WTC11 (cell line): ENCODE data around the gene MRPS18B. TPM values are rescaled to one million over a fixed set of nuclear protein-coding genes. Genes with fewer than 3 reads are reported as not detected.

Experiments
- ATAC-seq: fragments of 200-7000 bp; cut with Tn5 transposase; 2 replicates; pipeline ENCODE4 v1.10.0; 2021; ENCODE audit warnings: mild to moderate bottlenecking, moderate library complexity
- CTCF ChIA-PET: fragments of 300-600 bp; sonication (Branson Sonifier 250); formaldehyde crosslinking; loops from one replicate; lab custom pipeline; 2021; ENCODE audit warnings: antibody characterized with exemption; lab: Charles Lee
- POLR2A ChIA-PET: fragments of 350-600 bp; sonication (Branson Sonifier 250); formaldehyde crosslinking; loops from one replicate; lab custom pipeline; 2021; ENCODE audit warnings: antibody characterized with exemption; lab: Charles Lee
- DNase-seq: peaks from one replicate; pipeline ENCODE4 v3.0.0; 2021; ENCODE audit warnings: low spot score
- H3K27ac Mint-ChIP-seq: 2 replicates; pipeline ENCODE4 v1.8.0; 2021; ENCODE audit warnings: mixed read lengths
- H3K27me3 Mint-ChIP-seq: 2 replicates; pipeline ENCODE4 v1.8.0; 2021; ENCODE audit warnings: low read depth, mild to moderate bottlenecking, moderate library complexity, mixed read lengths
- H3K36me3 Mint-ChIP-seq: 2 replicates; pipeline ENCODE4 v1.8.0; 2021; ENCODE audit warnings: mixed read lengths
- H3K4me1 Mint-ChIP-seq: 2 replicates; pipeline ENCODE4 v1.8.0; 2022; ENCODE audit warnings: mixed read lengths
- H3K4me3 Mint-ChIP-seq: 2 replicates; pipeline ENCODE4 v1.8.0; 2021; ENCODE audit warnings: mild to moderate bottlenecking, moderate library complexity, mixed read lengths
- H3K9me3 Mint-ChIP-seq: 2 replicates; pipeline ENCODE4 v1.8.0; 2021; ENCODE audit warnings: mixed read lengths
- ATF1 ChIP-seq: sonication (generic); formaldehyde crosslinking; IDR thresholded peaks from 2 replicates; pipeline ENCODE4 v1.8.1; 2023; ENCODE audit warnings: mild to moderate bottlenecking, moderate library complexity, missing genetic modification reagents
- CBFB ChIP-seq: sonication (generic); formaldehyde crosslinking; IDR thresholded peaks from 2 replicates; pipeline ENCODE4 v1.8.1; 2022; ENCODE audit warnings: mild to moderate bottlenecking, low read depth, missing genetic modification reagents
- CREB1 ChIP-seq: sonication (generic); formaldehyde crosslinking; IDR thresholded peaks from 2 replicates; pipeline ENCODE4 v1.8.0; 2023; ENCODE audit warnings: mild to moderate bottlenecking, missing genetic modification reagents
- EMX1 ChIP-seq: fragments of 250-450 bp; sonication (Bioruptor Pico); IDR thresholded peaks from 2 replicates; pipeline ENCODE4 v1.8.0; 2021; ENCODE audit warnings: mild to moderate bottlenecking
- ESRRA ChIP-seq: sonication (generic); formaldehyde crosslinking; IDR thresholded peaks from 2 replicates; pipeline ENCODE4 v1.8.1; 2022; ENCODE audit warnings: mild to moderate bottlenecking, missing genetic modification reagents, borderline replicate concordance
- ETV6 ChIP-seq: sonication (generic); formaldehyde crosslinking; IDR thresholded peaks from 2 replicates; pipeline ENCODE4 v1.8.1; 2022; ENCODE audit warnings: mild to moderate bottlenecking, missing genetic modification reagents
- GABPB1 ChIP-seq: sonication (generic); formaldehyde crosslinking; IDR thresholded peaks from 2 replicates; pipeline ENCODE4 v1.8.1; 2023; ENCODE audit warnings: mild to moderate bottlenecking, missing genetic modification reagents
- KAT7 ChIP-seq: sonication (generic); formaldehyde crosslinking; IDR thresholded peaks from 2 replicates; pipeline ENCODE4 v1.8.1; 2023; ENCODE audit warnings: missing genetic modification reagents, mild to moderate bottlenecking, borderline replicate concordance
- NFE2L1 ChIP-seq: sonication (generic); formaldehyde crosslinking; IDR thresholded peaks from 2 replicates; pipeline ENCODE4 v1.8.1; 2023; ENCODE audit warnings: missing genetic modification reagents
- RELA ChIP-seq: sonication (generic); formaldehyde crosslinking; IDR thresholded peaks from 2 replicates; pipeline ENCODE4 v1.8.1; 2022; ENCODE audit warnings: missing genetic modification reagents, mild to moderate bottlenecking, borderline replicate concordance
- SMAD3 ChIP-seq: sonication (generic); formaldehyde crosslinking; IDR thresholded peaks from 2 replicates; pipeline ENCODE4 v1.8.0; 2022; ENCODE audit warnings: missing genetic modification reagents, mild to moderate bottlenecking, borderline replicate concordance
- SP1 ChIP-seq: sonication (generic); formaldehyde crosslinking; conservative IDR thresholded peaks from 2 replicates; pipeline ENCODE4 v1.8.1; 2022; ENCODE audit warnings: missing genetic modification reagents
- TCF7 ChIP-seq: sonication (generic); formaldehyde crosslinking; IDR thresholded peaks from 2 replicates; pipeline ENCODE4 v1.8.0; 2022; ENCODE audit warnings: mild to moderate bottlenecking, low read depth, missing genetic modification reagents, moderate library complexity
- TEAD1 ChIP-seq: sonication (generic); formaldehyde crosslinking; IDR thresholded peaks from 2 replicates; pipeline ENCODE4 v1.8.0; 2022; ENCODE audit warnings: mild to moderate bottlenecking, missing genetic modification reagents
- ZNF232 ChIP-seq: sonication (generic); formaldehyde crosslinking; IDR thresholded peaks from 2 replicates; pipeline ENCODE4 v1.8.0; 2022; ENCODE audit warnings: mild to moderate bottlenecking, missing genetic modification reagents
- ZNF416 ChIP-seq: fragments of 250-450 bp; sonication (Bioruptor Pico); IDR thresholded peaks from 2 replicates; pipeline ENCODE4 v1.9.0; 2021; ENCODE audit warnings: mild to moderate bottlenecking, inconsistent platforms
- total RNA-seq: library from RNA; stranded (reverse); gene quantifications from 3 replicates; pipeline ENCODE4 v1.2.3, GENCODE V29; 2021
- TF ChIP-seq, protein P1 (sequence below): sonication (generic); formaldehyde crosslinking; IDR thresholded peaks from 2 replicates; pipeline ENCODE4 v1.8.0; 2022; ENCODE audit warnings: mild to moderate bottlenecking, missing genetic modification reagents
- TF ChIP-seq, protein P2 (sequence below): sonication (generic); formaldehyde crosslinking; IDR thresholded peaks from 2 replicates; pipeline ENCODE4 v1.8.0; 2023; ENCODE audit warnings: mild to moderate bottlenecking, missing genetic modification reagents
- TF ChIP-seq, protein P3 (sequence below): sonication (generic); formaldehyde crosslinking; IDR thresholded peaks from 2 replicates; pipeline ENCODE4 v1.8.1; 2023; ENCODE audit warnings: mild to moderate bottlenecking, moderate library complexity, missing genetic modification reagents
- TF ChIP-seq, protein P4 (sequence below): sonication (generic); formaldehyde crosslinking; IDR thresholded peaks from 2 replicates; pipeline ENCODE4 v1.8.1; 2023; ENCODE audit warnings: mild to moderate bottlenecking, missing genetic modification reagents, moderate library complexity
- TF ChIP-seq, protein P5 (sequence below): sonication (generic); formaldehyde crosslinking; IDR thresholded peaks from 2 replicates; pipeline ENCODE4 v1.8.1; 2022; ENCODE audit warnings: mild to moderate bottlenecking, moderate library complexity, missing genetic modification reagents
- TF ChIP-seq, protein P6 (sequence below): sonication (generic); formaldehyde crosslinking; IDR thresholded peaks from 2 replicates; pipeline ENCODE4 v1.8.1; 2023; ENCODE audit warnings: mild to moderate bottlenecking, missing genetic modification reagents
- TF ChIP-seq, protein P7 (sequence below): sonication (generic); formaldehyde crosslinking; IDR thresholded peaks from 2 replicates; pipeline ENCODE4 v1.8.1; 2022; ENCODE audit warnings: low read depth, mild to moderate bottlenecking, moderate library complexity, missing genetic modification reagents, borderline replicate concordance
- TF ChIP-seq, protein P8 (sequence below): sonication (generic); formaldehyde crosslinking; IDR thresholded peaks from 2 replicates; pipeline ENCODE4 v1.8.1; 2023; ENCODE audit warnings: mild to moderate bottlenecking, missing genetic modification reagents, moderate library complexity

The MRPS18B gene
- total RNA-seq, 1 experiment from 2014 or later, result 67.8 TPM

DNA sequence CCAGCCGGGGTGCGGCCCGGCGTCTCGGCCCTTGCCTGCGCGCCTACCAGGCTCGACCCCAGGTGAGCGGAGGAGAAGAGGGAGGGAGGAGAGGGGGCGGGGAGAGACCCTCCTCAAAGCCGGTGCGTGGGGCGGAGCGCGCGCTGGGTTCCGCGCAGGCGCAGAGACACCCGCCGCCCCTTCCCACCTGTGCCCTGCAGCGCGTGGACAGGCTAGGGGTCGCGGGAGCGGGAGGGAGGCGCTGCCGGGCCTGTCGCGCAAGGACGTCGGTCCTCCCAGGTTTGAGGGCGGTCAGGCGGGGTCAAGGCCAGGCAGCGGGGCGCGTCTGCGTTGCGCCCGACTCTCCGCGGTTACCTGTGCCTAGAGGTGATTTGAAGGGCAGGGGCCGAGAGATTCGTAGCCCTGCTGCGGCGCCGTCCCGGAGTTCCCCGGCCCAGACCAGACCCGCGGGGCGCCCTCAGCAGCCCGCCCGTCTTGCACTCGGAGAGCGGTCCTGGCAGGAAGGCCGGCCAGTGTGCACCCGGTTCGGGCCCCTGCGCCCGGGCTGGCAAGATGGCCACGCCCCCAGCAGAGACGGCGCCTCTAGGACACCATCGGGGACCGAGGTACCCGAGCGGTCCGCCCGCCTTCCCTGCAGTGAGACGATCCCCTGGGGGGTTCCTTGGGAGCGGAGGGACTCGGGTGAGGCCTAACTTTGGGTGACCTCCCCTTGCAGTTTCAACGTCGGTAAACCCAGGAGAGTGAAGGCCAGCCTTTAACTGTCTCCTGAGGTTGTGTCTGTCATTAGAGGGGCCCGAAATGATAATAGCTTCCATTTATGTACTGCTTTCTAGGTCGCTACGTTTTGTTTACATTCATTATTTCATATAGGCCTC lies 29.8 kb downstream of the MRPS18B start:
- ATAC-seq, result peak; percentile 90
- Mint-ChIP-seq H3K27ac (peak overlapping the region; percentile 74; the same call in 1 of the 2 replicates), H3K4me1 (peaks cover 21% of the 10 kb centered on the region), H3K9me3 (no peaks in the 10 kb centered on the region), H3K4me3 (peak overlapping the region; percentile 76), H3K36me3 (peaks cover 29% of the 10 kb centered on the region), H3K27me3 (no peaks in the 10 kb centered on the region)
- CTCF ChIA-PET, result interaction anchor here (0.7 to 2.5 kb wide), 6 partner anchors 25 to 83 kb away, joined by 3 to 10 read pairs (median 6); partner anchors contain the start of genes DHX16 and MDC1
- POLR2A ChIA-PET, result interaction anchor here (1.4 kb wide), 1 partner anchor 70 kb away, joined by 4 read pairs; the partner anchor contains the start of gene MDC1
- peak; percentile 78 for DNase-seq
- no peak for TF ChIP-seq SMAD3 (CRISPR knock-in tag)
- TF ChIP-seq, protein P1, sequence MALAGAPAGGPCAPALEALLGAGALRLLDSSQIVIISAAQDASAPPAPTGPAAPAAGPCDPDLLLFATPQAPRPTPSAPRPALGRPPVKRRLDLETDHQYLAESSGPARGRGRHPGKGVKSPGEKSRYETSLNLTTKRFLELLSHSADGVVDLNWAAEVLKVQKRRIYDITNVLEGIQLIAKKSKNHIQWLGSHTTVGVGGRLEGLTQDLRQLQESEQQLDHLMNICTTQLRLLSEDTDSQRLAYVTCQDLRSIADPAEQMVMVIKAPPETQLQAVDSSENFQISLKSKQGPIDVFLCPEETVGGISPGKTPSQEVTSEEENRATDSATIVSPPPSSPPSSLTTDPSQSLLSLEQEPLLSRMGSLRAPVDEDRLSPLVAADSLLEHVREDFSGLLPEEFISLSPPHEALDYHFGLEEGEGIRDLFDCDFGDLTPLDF (CRISPR knock-in tag), result 0 out of 2 replicates have a peak, but pooled peaks have one; percentile 26
- no peak for TF ChIP-seq ZNF416 (CRISPR knock-in tag)
- TF ChIP-seq GABPB1 (CRISPR knock-in tag), result peak; percentile 81
- TF ChIP-seq KAT7 (CRISPR knock-in tag), result peak; percentile 89; the same call in 1 of the 2 replicates
- TF ChIP-seq RELA (CRISPR knock-in tag), result peak; percentile 89
- TF ChIP-seq TCF7 (CRISPR knock-in tag), result 0 out of 2 replicates have a peak, but pooled peaks have one; percentile 58
- TF ChIP-seq CBFB (CRISPR knock-in tag), result no peak
- TF ChIP-seq, protein P2, sequence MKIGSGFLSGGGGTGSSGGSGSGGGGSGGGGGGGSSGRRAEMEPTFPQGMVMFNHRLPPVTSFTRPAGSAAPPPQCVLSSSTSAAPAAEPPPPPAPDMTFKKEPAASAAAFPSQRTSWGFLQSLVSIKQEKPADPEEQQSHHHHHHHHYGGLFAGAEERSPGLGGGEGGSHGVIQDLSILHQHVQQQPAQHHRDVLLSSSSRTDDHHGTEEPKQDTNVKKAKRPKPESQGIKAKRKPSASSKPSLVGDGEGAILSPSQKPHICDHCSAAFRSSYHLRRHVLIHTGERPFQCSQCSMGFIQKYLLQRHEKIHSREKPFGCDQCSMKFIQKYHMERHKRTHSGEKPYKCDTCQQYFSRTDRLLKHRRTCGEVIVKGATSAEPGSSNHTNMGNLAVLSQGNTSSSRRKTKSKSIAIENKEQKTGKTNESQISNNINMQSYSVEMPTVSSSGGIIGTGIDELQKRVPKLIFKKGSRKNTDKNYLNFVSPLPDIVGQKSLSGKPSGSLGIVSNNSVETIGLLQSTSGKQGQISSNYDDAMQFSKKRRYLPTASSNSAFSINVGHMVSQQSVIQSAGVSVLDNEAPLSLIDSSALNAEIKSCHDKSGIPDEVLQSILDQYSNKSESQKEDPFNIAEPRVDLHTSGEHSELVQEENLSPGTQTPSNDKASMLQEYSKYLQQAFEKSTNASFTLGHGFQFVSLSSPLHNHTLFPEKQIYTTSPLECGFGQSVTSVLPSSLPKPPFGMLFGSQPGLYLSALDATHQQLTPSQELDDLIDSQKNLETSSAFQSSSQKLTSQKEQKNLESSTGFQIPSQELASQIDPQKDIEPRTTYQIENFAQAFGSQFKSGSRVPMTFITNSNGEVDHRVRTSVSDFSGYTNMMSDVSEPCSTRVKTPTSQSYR (CRISPR knock-in tag), result peak; percentile 78; the same call in 1 of the 2 replicates
- TF ChIP-seq, protein P3, sequence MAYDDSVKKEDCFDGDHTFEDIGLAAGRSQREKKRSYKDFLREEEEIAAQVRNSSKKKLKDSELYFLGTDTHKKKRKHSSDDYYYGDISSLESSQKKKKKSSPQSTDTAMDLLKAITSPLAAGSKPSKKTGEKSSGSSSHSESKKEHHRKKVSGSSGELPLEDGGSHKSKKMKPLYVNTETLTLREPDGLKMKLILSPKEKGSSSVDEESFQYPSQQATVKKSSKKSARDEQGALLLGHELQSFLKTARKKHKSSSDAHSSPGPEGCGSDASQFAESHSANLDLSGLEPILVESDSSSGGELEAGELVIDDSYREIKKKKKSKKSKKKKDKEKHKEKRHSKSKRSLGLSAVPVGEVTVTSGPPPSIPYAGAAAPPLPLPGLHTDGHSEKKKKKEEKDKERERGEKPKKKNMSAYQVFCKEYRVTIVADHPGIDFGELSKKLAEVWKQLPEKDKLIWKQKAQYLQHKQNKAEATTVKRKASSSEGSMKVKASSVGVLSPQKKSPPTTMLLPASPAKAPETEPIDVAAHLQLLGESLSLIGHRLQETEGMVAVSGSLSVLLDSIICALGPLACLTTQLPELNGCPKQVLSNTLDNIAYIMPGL (CRISPR knock-in tag), result peak; percentile 95
- peak; percentile 55 for TF ChIP-seq CREB1
- peak; percentile 62 for TF ChIP-seq SP1 (CRISPR knock-in tag)
- TF ChIP-seq, protein P4, sequence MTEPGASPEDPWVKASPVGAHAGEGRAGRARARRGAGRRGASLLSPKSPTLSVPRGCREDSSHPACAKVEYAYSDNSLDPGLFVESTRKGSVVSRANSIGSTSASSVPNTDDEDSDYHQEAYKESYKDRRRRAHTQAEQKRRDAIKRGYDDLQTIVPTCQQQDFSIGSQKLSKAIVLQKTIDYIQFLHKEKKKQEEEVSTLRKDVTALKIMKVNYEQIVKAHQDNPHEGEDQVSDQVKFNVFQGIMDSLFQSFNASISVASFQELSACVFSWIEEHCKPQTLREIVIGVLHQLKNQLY (CRISPR knock-in tag), result 0 out of 2 replicates have a peak, but pooled peaks have one; percentile 67
- TF ChIP-seq, protein P5, sequence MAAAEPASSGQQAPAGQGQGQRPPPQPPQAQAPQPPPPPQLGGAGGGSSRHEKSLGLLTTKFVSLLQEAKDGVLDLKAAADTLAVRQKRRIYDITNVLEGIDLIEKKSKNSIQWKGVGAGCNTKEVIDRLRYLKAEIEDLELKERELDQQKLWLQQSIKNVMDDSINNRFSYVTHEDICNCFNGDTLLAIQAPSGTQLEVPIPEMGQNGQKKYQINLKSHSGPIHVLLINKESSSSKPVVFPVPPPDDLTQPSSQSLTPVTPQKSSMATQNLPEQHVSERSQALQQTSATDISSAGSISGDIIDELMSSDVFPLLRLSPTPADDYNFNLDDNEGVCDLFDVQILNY (CRISPR knock-in tag), result peak; percentile 83; the same call in 1 of the 2 replicates
- no peak for TF ChIP-seq NFE2L1 (CRISPR knock-in tag)
- peak; percentile 88; the same call in 1 of the 2 replicates for TF ChIP-seq ATF1 (CRISPR knock-in tag)
- TF ChIP-seq ESRRA (CRISPR knock-in tag), result peak; percentile 97
- peak; percentile 10; the same call in 1 of the 2 replicates for TF ChIP-seq EMX1 (CRISPR knock-in tag)
- TF ChIP-seq ZNF232 (CRISPR knock-in tag), result peak; percentile 96
- TF ChIP-seq, protein P6, sequence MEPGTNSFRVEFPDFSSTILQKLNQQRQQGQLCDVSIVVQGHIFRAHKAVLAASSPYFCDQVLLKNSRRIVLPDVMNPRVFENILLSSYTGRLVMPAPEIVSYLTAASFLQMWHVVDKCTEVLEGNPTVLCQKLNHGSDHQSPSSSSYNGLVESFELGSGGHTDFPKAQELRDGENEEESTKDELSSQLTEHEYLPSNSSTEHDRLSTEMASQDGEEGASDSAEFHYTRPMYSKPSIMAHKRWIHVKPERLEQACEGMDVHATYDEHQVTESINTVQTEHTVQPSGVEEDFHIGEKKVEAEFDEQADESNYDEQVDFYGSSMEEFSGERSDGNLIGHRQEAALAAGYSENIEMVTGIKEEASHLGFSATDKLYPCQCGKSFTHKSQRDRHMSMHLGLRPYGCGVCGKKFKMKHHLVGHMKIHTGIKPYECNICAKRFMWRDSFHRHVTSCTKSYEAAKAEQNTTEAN (CRISPR knock-in tag), result peak; percentile 79; the same call in 1 of the 2 replicates
- peak; percentile 83 for TF ChIP-seq ETV6
- peak; percentile 64 for TF ChIP-seq TEAD1 (CRISPR knock-in tag)
- TF ChIP-seq, protein P7, sequence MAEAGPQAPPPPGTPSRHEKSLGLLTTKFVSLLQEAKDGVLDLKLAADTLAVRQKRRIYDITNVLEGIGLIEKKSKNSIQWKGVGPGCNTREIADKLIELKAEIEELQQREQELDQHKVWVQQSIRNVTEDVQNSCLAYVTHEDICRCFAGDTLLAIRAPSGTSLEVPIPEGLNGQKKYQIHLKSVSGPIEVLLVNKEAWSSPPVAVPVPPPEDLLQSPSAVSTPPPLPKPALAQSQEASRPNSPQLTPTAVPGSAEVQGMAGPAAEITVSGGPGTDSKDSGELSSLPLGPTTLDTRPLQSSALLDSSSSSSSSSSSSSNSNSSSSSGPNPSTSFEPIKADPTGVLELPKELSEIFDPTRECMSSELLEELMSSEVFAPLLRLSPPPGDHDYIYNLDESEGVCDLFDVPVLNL, result 0 out of 2 replicates have a peak, but pooled peaks have one; percentile 20
- TF ChIP-seq, protein P8, sequence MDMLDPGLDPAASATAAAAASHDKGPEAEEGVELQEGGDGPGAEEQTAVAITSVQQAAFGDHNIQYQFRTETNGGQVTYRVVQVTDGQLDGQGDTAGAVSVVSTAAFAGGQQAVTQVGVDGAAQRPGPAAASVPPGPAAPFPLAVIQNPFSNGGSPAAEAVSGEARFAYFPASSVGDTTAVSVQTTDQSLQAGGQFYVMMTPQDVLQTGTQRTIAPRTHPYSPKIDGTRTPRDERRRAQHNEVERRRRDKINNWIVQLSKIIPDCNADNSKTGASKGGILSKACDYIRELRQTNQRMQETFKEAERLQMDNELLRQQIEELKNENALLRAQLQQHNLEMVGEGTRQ (CRISPR knock-in tag), result 0 out of 2 replicates have a peak, but pooled peaks have one; percentile 18
